HepG2 (cell line): ENCODE data around the gene SHISA6. TPM values are rescaled to one million over a fixed set of nuclear protein-coding genes. Genes with fewer than 3 reads are reported as not detected.

Source experiments
- ATAC-seq: fragments of 200-7000 bp; cut with Tn5 transposase; 3 replicates; pipeline ENCODE4 v1.9.1; 2020; ENCODE audit warnings: mild to moderate bottlenecking, moderate library complexity
- BruUV-seq: library from RNA; stranded (reverse); fragments of 400-500 nt; replicated peaks from 2 replicates; lab custom pipeline; 2021; lab: Mats Ljungman, UMichigan
- CTCF ChIA-PET: fragments of 300-600 bp; formaldehyde crosslinking; extraction: SDS; loops from one replicate; lab custom pipeline; 2021; ENCODE audit warnings: low total read pairs, inconsistent platforms, low intra/inter-chr PET ratio; lab: Yijun Ruan, JAX
- POLR2A ChIA-PET: fragments of 350-600 bp; sonication (Branson Sonifier 250); formaldehyde crosslinking; loops from one replicate; lab custom pipeline; 2020; ENCODE audit warnings: antibody characterized with exemption, inconsistent platforms; lab: Yijun Ruan, JAX
- DNase-seq: peaks from one replicate; pipeline ENCODE4 v3.0.0-alpha.2; 2015; ENCODE audit warnings: low spot score
- FAIRE-seq: peaks from 3 replicates; lab custom pipeline; 2011; peaks lifted over from hg19 to GRCh38; lab: Jason Lieb, UNC
- H2AFZ ChIP-seq: one replicate; pipeline ENCODE4 v1.6.1; 2011; ENCODE audit warnings: low read length, inconsistent platforms
- H3K27ac ChIP-seq: fragments of 300-600 bp; 3 replicates; pipeline ENCODE4 v1.8.0; 2011; ENCODE audit warnings: mixed run types, mild to moderate bottlenecking, mixed read lengths, low read length, inconsistent platforms; ENCODE audit not compliant: insufficient read depth; ENCODE audit errors: extremely low read length
- H3K27me3 ChIP-seq, 2 experiments: fragments of 200-600 bp in 1 of 2; 2 replicates in 1 of 2; 3 replicates in 1 of 2; pipeline versions ENCODE4 v1.6.0 to v1.8.0; 2011; ENCODE audit warnings: low read length in 2 of 2, mild to moderate bottlenecking in 2 of 2, moderate library complexity in 2 of 2, inconsistent platforms in 1 of 2; ENCODE audit not compliant: insufficient read depth in 2 of 2, control insufficient read depth in 1 of 2
- H3K36me3 ChIP-seq, 2 experiments: fragments of 200-600 bp in 1 of 2; replicated peaks in 1 of 2; 2 replicates in 1 of 2; 3 replicates in 1 of 2; pipeline versions ENCODE4 v1.5.1 to v1.8.0; 2011; ENCODE audit warnings: low read length in 2 of 2, inconsistent platforms in 1 of 2; ENCODE audit not compliant: insufficient read depth in 2 of 2, control insufficient read depth in 1 of 2
- H3K4me1 ChIP-seq: 2 replicates; pipeline ENCODE4 v1.5.1; 2012; ENCODE audit warnings: low read length, inconsistent platforms; ENCODE audit not compliant: insufficient read depth
- H3K4me2 ChIP-seq: 2 replicates; pipeline ENCODE4 v1.6.0; 2011; ENCODE audit warnings: low read depth, low read length, inconsistent platforms
- H3K4me3 ChIP-seq, 3 experiments: fragments of 200-600 bp in 1 of 3; sonication (generic), shearing (Covaris generic) in 1 of 3; replicated peaks in 1 of 3; 2 replicates each; pipeline ENCODE4 v1.5.1; 2011 to 2016; ENCODE audit warnings: low read length in 3 of 3, inconsistent platforms in 2 of 3, low read depth in 2 of 3, mild to moderate bottlenecking in 2 of 3, control low read depth in 1 of 3, mixed read lengths in 1 of 3; ENCODE audit not compliant: insufficient read depth in 1 of 3
- H3K79me2 ChIP-seq: one replicate; pipeline ENCODE4 v1.6.1; 2011; ENCODE audit warnings: low read length, inconsistent platforms; ENCODE audit not compliant: insufficient read depth
- H3K9ac ChIP-seq: 2 replicates; pipeline ENCODE4 v1.6.0; 2011; ENCODE audit warnings: mild to moderate bottlenecking, low read depth, low read length, inconsistent platforms; ENCODE audit not compliant: insufficient read depth
- H3K9me3 ChIP-seq: 2 replicates; pipeline ENCODE4 v1.5.1; 2012; ENCODE audit warnings: mild to moderate bottlenecking, low read length
- H4K20me1 ChIP-seq: 2 replicates; pipeline ENCODE4 v1.6.0; 2011; ENCODE audit warnings: inconsistent platforms, mild to moderate bottlenecking, low read length, moderate library complexity; ENCODE audit not compliant: insufficient read depth
- DNMT1 ChIP-seq: sonication (generic); formaldehyde crosslinking; IDR thresholded peaks from 2 replicates; pipeline ENCODE4 v1.5.1; 2020; ENCODE audit warnings: mild to moderate bottlenecking, missing genetic modification reagents
- EZH2 ChIP-seq: conservative IDR thresholded peaks from 2 replicates; pipeline ENCODE4 v1.6.1; 2012; ENCODE audit warnings: mild to moderate bottlenecking, low read depth, low read length, moderate library complexity
- FOXA3 ChIP-seq: IDR thresholded peaks from 2 replicates; pipeline ENCODE4 v1.6.1; 2016; ENCODE audit warnings: missing genetic modification reagents, missing compliant biosample characterization
- HMG20B ChIP-seq: conservative IDR thresholded peaks from 2 replicates; pipeline ENCODE4 v1.6.1; 2016; ENCODE audit warnings: missing genetic modification reagents, missing compliant biosample characterization
- KLF13 ChIP-seq: sonication (generic); formaldehyde crosslinking; IDR thresholded peaks from 2 replicates; pipeline ENCODE4 v1.4.0; 2020; ENCODE audit warnings: mild to moderate bottlenecking, missing genetic modification reagents
- NFIB ChIP-seq: sonication (generic); formaldehyde crosslinking; IDR thresholded peaks from 2 replicates; pipeline ENCODE4 v1.9.0; 2021; ENCODE audit warnings: missing genetic modification reagents, mild to moderate bottlenecking, borderline replicate concordance
- NFIC ChIP-seq: IDR thresholded peaks from 2 replicates; pipeline ENCODE4 v1.6.1; 2012; ENCODE audit warnings: mild to moderate bottlenecking, low read length, inconsistent platforms
- RBFOX2 ChIP-seq: fragments of 200-400 bp; formaldehyde crosslinking; IDR thresholded peaks from 2 replicates; pipeline ENCODE4 v1.6.1; 2017; ENCODE audit warnings: low read depth, mild to moderate bottlenecking, low read length
- ZBTB49 ChIP-seq: sonication (generic); formaldehyde crosslinking; IDR thresholded peaks from 2 replicates; pipeline ENCODE4 v1.4.0; 2020; ENCODE audit warnings: missing genetic modification reagents, borderline replicate concordance
- ZNF253 ChIP-seq: sonication (generic); formaldehyde crosslinking; IDR thresholded peaks from 2 replicates; pipeline ENCODE4 v1.8.0; 2022; ENCODE audit warnings: mild to moderate bottlenecking, missing genetic modification reagents, borderline replicate concordance
- ZNF367 ChIP-seq: sonication (generic); formaldehyde crosslinking; IDR thresholded peaks from 2 replicates; pipeline ENCODE4 v1.4.0; 2020; ENCODE audit warnings: missing genetic modification reagents, borderline replicate concordance
- ZNF441 ChIP-seq: sonication (generic); formaldehyde crosslinking; IDR thresholded peaks from 2 replicates; pipeline ENCODE4 v1.7.0; 2021; ENCODE audit warnings: missing genetic modification reagents, borderline replicate concordance
- ZNF777 ChIP-seq: sonication (generic); formaldehyde crosslinking; IDR thresholded peaks from 2 replicates; pipeline ENCODE4 v1.4.0; 2020; ENCODE audit warnings: missing genetic modification reagents
- ZNF800 ChIP-seq: sonication (generic); formaldehyde crosslinking; IDR thresholded peaks from 2 replicates; pipeline ENCODE4 v1.4.0; 2020; ENCODE audit warnings: missing genetic modification reagents
- ZSCAN5A ChIP-seq: sonication (generic); formaldehyde crosslinking; IDR thresholded peaks from 2 replicates; pipeline ENCODE4 v1.8.0; 2022; ENCODE audit warnings: mild to moderate bottlenecking, missing genetic modification reagents, borderline replicate concordance
- WGBS: methylation state at CpG from one replicate; pipeline ENCODE4 v1.1.6; 2017; ENCODE audit warnings: low lambda C conversion rate; 5-methylcytosine and 5-hydroxymethylcytosine counted together
- in situ Hi-C: cut with HindIII; loops from 2 replicates; pipeline ENCODE4 v1.10.0; 2017; ENCODE audit warnings: low pct_unique_long_range_greater_than_20kb; ENCODE audit not compliant: extremely low pct_ligation_motif_present
- intact Hi-C: fragments of 100-400 bp; cut with micrococcal nuclease; formaldehyde crosslinking; loops from one replicate; pipeline ENCODE4 v1.10.0; 2022; ENCODE audit not compliant: unreplicated experiment
- polyA plus RNA-seq, 8 experiments: library from polyadenylated mRNA; depleted of rRNA in 3 of 8; stranded (reverse) in 7 of 8; unstranded in 1 of 8; fragments of >200 nt; fragmentation: Illumina TruSeq in 4 of 8; extraction: Trizol in 4 of 8; gene quantifications; 2 replicates each; pipeline versions ENCODE4 v1.2.1 to v1.2.3, GENCODE V29; 2011 to 2016; ENCODE audit warnings: low read depth in 4 of 8, missing spikeins in 1 of 8, mixed read lengths in 1 of 8; ENCODE audit not compliant: insufficient read depth in 1 of 8
- total RNA-seq, 5 experiments: library from RNA; depleted of rRNA; stranded (reverse); fragments of >200 nt; fragmentation: Illumina TruSeq; extraction: Trizol; gene quantifications; 2 replicates each; pipeline ENCODE4 v1.2.3, GENCODE V29; 2016; ENCODE audit warnings: low read depth in 1 of 5

Gene SHISA6
- total and polyA plus RNA-seq, 2 of the 13 experiments (the other 11 are each of a cell fraction or from before 2014, with no cell fraction given): not detected

DNA sequence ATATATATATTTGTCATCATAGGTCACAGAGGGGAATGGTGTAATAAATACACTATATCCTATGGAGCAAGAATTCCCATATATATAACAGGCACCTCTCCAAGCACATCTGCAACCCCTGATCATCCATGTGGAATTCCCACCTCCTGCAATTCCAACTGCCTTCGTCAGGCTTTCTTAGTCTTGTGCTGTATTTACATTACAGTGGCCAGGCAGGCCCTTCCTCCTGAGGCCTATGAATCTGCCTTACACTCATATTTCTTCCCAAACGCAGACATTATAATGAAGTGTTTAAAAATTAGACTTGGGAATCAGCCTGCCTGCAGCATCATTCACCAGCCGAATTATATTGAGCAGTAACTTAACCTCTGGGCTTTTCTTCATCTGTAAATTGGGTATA is 338.0 kb downstream of the SHISA6 start:
- DNase-seq (no peak), FAIRE-seq (no peak), ATAC-seq (no peak)
- Histone ChIP-seq H3K27me3 (no peaks in the 10 kb centered on the region), H3K79me2 (no peaks in the 10 kb centered on the region), H3K36me3 (no peaks in the 10 kb centered on the region), H4K20me1 (no peaks in the 10 kb centered on the region), H3K9ac (no peak overlapping the region), H3K4me2 (no peak overlapping the region), H3K4me3 (no peak overlapping the region), H3K27ac (no peak overlapping the region), H2AFZ (no peak overlapping the region), H3K9me3 (no peaks in the 10 kb centered on the region), H3K4me1 (no peaks in the 10 kb centered on the region)
- TF ChIP-seq ZSCAN5A (CRISPR knock-in tag): no peak
- no peak for TF ChIP-seq DNMT1 (CRISPR knock-in tag)
- TF ChIP-seq ZBTB49 (CRISPR knock-in tag): no peak
- no peak for TF ChIP-seq ZNF367 (CRISPR knock-in tag)
- 18% methylated on average over 3 of the region's 3 CpGs for WGBS
- no TSS peak for BruUV-seq
- intact Hi-C loops: no loop called here
- in situ Hi-C loops: no loop called here
- POLR2A ChIA-PET: no interaction called here
- CTCF ChIA-PET: no interaction called here

DNA sequence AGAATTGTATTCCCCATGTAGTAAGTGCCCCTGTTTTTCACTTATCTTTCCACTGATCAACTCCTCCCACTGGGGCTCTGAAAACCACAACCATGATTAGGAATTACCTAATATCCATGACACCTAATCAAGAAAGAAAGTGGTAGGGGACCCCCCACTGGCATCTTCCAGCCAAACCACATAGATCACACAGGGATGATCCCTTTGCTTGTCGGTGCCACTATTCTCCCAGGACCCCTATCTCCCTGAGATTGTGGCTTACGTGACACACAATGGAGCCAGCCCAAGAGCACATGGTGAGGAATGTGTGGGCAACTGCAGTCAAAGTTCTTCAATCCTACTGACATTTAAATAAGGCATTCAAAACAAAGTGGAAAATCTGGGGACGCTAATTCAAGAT is 339.7 kb downstream of the SHISA6 start:
- H3K4me3 ChIP-seq: no peak overlapping the region
- no peaks in the 10 kb centered on the region for H4K20me1 ChIP-seq
- no peaks in the 10 kb centered on the region for H3K9me3 ChIP-seq
- DNase-seq (no peak), FAIRE-seq (no peak), ATAC-seq (no peak)
- BruUV-seq: no TSS peak
- ChIA-PET CTCF (no interaction called here), POLR2A (no interaction called here)
- H3K4me1 ChIP-seq: no peaks in the 10 kb centered on the region
- no peak overlapping the region for H3K9ac ChIP-seq
- 20% methylated on average over 3 of the region's 3 CpGs for whole genome bisulfite sequencing
- no peak overlapping the region for H2AFZ ChIP-seq
- no peaks in the 10 kb centered on the region for H3K27me3 ChIP-seq
- intact Hi-C loops (no loop called here), in situ Hi-C loops (no loop called here)
- H3K4me2 ChIP-seq: no peak overlapping the region
- H3K79me2 ChIP-seq: no peaks in the 10 kb centered on the region
- no peaks in the 10 kb centered on the region for H3K36me3 ChIP-seq
- H3K27ac ChIP-seq: no peak overlapping the region
- TF ChIP-seq KLF13 (CRISPR knock-in tag) (no peak), HMG20B (CRISPR knock-in tag) (no peak), EZH2 (no peak), RBFOX2 (no peak), NFIC (no peak), ZNF441 (CRISPR knock-in tag) (no peak), ZNF777 (no peak), ZNF800 (CRISPR knock-in tag) (no peak), ZNF253 (CRISPR knock-in tag) (no peak), NFIB (no peak), FOXA3 (no peak)
